ENCODE results near the gene BEAN1.
A peak's percentile ranks its signal among the peaks of the same experiment; 100 is the strongest.
"Not testable (repeated sequence)": the region's sequence is repeated elsewhere in the genome, so short reads cannot be mapped to it uniquely, and the experiment has no call there.

BEAN1 gene

DNA sequence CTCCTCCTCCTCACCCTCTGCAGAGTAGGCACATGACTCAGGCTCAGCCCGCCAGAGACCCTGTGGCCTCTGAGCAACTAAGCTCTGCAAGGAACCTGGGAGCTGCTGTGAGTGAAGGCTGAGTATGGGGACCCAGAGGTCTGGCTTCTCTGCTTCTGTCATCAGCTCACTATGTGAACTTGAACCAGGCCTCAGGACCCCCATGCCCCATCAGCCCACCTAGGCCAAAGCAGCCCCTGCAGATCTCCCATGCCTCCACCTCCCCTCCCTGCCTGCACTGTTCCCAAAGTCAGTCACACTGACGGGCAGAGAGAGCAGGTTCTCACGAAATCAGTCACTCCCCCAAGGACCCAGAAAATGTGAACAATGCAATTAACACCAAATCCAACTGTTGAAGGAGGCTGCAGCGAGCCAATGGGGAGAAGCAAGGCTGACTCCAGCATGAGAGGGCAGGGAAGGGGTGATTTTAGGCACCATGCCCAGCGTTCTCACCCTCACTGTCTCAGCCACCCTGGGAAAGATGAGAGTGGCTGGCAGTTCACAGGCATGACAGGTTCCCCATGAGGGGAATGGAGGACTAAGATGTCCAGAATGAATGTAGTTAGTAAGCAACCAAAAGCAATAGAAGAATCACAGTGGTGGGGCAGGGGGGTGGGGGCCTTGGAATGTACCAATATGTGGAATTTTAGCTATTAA is 60.6 kb downstream of the BEAN1 start:
- H3K27me3 Mint-ChIP-seq = peaks cover 19% of the 10 kb centered on the region
- ATAC-seq = no peak
- H3K9me3 Mint-ChIP-seq = no peaks in the 10 kb centered on the region
- H3K36me3 Mint-ChIP-seq = no peaks in the 10 kb centered on the region
- H3K4me3 Mint-ChIP-seq = no peak overlapping the region
- H3K27ac Mint-ChIP-seq = no peak overlapping the region
- H3K4me1 Mint-ChIP-seq = peaks cover 33% of the 10 kb centered on the region

DNA sequence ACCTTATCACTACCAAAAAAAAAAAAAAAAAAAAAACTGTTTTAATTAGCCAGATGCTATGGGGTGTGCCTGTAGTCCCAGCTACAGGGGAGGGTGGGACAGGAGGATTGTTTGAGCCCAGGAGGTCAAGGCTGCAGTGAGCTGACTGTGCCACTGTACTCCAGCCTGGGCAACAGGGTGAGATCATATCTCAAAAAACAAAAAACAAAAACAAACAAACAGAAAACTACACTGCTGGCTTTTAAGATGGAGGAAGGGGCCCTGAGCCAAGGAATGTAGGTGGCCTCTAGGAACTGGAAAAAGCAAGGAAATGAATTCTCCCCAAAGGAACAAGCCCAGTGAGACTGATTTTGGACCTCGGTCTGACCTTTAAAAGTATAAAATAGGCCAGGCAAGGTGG is 61.4 kb downstream of the BEAN1 start:
- no peaks in the 10 kb centered on the region for H3K9me3 Mint-ChIP-seq
- no peaks in the 10 kb centered on the region for H3K36me3 Mint-ChIP-seq
- H3K27me3 Mint-ChIP-seq = peaks cover 27% of the 10 kb centered on the region
- no peak for ATAC-seq
- H3K4me1 Mint-ChIP-seq = peaks cover 28% of the 10 kb centered on the region
- no peak overlapping the region for H3K4me3 Mint-ChIP-seq
- no peak overlapping the region for H3K27ac Mint-ChIP-seq

DNA sequence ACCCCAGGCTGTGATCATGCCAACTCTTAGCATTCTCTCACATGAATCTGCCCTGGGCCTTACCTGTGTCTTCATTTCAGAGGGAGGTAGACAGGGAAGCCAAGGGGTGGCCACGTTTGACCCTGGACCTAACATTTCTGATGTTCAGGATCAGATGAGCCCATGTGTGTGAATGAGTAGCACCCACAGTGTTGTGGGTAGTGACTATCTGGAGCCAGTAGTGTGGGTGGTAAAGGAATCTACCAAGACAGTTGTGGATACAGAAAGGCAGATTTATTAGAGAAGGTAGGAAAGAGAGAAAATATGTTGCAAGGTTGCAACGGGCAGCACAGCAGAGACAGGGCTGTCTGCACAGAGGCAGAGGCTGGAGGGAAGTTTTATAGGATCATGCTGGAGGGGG is 62.3 kb downstream of the BEAN1 start:
- Mint-ChIP-seq H3K4me1 (peaks cover 20% of the 10 kb centered on the region), H3K27ac (no peak overlapping the region)

DNA sequence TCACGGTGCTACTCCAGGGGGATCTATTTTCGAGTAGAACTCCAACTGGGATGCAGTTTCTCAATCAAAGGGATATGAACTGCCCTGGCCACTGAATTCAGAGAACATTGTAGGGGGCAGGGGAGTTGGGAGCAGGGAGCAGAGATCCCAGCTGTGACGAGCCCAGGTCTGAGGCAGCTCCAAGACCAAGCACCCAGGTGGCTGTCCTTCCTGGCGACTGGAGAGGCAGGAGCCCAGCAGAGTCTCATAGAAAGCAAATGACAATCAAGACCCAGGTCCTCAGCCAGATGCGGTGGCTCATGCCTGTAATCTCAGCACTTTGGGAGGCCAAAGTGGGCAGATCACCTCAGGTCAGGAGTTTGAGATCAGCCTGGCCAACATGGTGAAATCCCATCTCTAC is 62.7 kb downstream of the BEAN1 start:
- no peak overlapping the region for H3K27ac Mint-ChIP-seq
- no peaks in the 10 kb centered on the region for H3K9me3 Mint-ChIP-seq
- H3K36me3 Mint-ChIP-seq = no peaks in the 10 kb centered on the region
- no peak for ATAC-seq
- peaks cover 18% of the 10 kb centered on the region for H3K4me1 Mint-ChIP-seq
- H3K4me3 Mint-ChIP-seq = no peak overlapping the region
- peaks cover 27% of the 10 kb centered on the region for H3K27me3 Mint-ChIP-seq

More for the DNA sequence above, 62.3 kb downstream of the BEAN1 start:
- no peaks in the 10 kb centered on the region for H3K36me3 Mint-ChIP-seq
- no peak for ATAC-seq
- H3K27me3 Mint-ChIP-seq = peaks cover 31% of the 10 kb centered on the region
- no peak overlapping the region for H3K4me3 Mint-ChIP-seq
- H3K9me3 Mint-ChIP-seq = no peaks in the 10 kb centered on the region

DNA sequence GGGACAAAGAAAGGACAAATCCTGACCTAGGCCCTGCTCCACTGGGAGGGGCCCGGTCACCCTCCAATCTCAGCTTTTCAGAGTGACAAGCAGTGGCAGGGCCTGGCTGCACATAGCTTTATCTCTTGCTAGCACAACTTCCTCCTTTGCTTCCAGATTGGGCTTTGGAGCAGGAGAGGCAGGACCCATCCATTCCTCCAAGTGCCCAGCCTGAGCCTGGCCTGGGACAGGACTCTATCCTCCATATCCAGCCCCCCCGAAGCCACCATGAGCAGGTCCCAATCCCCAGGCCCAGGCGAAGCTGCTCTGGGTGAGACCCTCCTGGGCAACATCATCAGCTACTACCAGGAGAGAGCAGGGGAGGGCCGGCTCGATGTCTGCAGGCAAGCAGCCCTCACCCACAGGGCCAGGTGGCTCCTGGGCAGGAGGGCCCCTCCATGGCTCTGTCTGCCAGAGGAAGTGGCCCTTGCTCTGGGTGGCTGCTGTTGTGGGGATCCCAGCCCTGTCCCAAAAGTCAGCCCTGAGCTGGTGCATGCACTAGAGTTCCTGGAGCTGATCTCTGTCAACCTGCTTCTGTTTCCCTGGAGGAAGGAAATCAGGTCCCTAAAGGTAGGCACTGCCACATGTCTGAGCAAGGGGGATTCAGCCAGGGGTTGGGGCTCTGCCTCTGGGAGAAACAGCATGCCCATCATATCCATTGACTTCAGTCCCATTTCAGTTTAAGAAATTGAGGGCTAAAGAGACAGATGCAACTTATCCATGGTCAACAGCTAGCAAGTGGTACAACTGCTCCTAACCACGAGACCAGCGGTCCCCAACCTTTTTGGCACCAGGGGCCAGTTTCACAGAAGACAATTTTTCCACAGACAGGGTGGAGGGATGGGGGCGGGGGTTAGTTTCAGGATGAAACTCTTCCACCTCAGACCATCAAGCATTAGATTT is 64.0 kb downstream of the BEAN1 start:
- peaks cover 27% of the 10 kb centered on the region for H3K27me3 Mint-ChIP-seq
- peak; percentile 48 for ATAC-seq
- no peak overlapping the region for H3K27ac Mint-ChIP-seq
- H3K36me3 Mint-ChIP-seq = no peaks in the 10 kb centered on the region
- peaks cover 12% of the 10 kb centered on the region for H3K4me1 Mint-ChIP-seq
- no peak overlapping the region for H3K4me3 Mint-ChIP-seq
- peaks cover 3% of the 10 kb centered on the region for H3K9me3 Mint-ChIP-seq

DNA sequence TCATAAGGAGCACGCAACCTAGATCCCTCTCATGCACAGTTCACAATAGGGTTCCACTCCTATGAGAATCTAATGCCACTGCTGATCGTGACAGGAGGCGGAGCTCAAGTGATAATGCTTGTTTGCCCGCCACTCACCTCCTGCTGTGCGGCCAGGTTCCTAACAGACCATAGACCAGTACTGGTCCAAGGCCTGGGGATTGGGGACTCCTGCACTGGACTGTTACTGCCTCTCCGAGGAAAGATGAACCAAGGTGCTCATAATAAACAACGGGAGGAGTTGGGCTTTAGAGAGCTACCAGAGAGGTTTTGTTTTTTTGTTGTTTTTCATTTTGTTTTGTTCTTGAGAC is 64.6 kb downstream of the BEAN1 start:
- H3K36me3 Mint-ChIP-seq = no peaks in the 10 kb centered on the region
- H3K27me3 Mint-ChIP-seq = peaks cover 27% of the 10 kb centered on the region
- H3K9me3 Mint-ChIP-seq = peaks cover 3% of the 10 kb centered on the region
- H3K4me1 Mint-ChIP-seq = peaks cover 12% of the 10 kb centered on the region
- no peak overlapping the region for H3K27ac Mint-ChIP-seq
- H3K4me3 Mint-ChIP-seq = no peak overlapping the region
- ATAC-seq = no peak

DNA sequence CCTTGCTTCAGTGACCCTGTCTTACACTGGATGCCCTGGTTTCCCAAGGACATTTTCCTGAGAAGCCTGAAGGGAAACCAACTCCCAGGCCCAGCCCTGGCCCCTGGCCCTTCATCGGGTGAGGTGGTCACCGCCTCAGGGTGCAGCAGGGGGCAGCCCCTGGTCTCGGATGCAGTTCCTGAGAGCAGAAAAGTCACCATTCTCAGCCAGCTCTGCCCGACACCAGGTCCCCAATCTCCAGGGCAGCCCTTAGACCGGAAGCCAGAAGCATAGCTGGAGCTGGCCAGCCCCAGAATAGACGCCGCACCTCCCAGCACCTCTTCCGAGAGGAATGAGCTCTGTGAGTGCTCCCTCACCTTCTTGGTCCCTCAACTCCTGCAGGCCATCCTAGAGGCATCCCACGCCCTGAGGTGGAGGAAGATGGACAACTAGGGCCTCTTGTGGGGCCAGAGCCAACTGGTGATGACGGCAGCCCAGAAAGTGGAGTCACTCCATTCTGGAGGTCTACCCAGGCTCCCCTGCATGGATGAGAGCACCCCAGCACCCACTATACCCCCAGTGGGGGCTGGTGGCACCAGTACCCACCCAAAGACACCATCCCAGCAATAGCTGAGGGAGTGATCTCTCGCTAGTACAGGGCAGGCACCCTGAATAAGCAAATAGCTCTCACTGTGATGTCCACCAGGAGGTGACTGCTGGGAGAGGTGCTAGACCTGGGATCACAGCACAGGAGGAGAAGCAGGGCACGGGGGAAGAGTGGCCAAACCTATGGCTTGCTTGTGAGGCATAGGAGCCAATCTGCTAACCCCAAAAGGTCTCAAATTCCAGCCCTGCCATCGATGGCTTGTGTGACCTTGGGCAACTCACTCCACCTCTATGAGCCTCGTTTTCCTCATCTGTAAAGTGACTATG is 66.7 kb downstream of the BEAN1 start:
- H3K9me3 Mint-ChIP-seq = peaks cover 3% of the 10 kb centered on the region
- peaks cover 12% of the 10 kb centered on the region for H3K4me1 Mint-ChIP-seq
- H3K36me3 Mint-ChIP-seq = no peaks in the 10 kb centered on the region

DNA sequence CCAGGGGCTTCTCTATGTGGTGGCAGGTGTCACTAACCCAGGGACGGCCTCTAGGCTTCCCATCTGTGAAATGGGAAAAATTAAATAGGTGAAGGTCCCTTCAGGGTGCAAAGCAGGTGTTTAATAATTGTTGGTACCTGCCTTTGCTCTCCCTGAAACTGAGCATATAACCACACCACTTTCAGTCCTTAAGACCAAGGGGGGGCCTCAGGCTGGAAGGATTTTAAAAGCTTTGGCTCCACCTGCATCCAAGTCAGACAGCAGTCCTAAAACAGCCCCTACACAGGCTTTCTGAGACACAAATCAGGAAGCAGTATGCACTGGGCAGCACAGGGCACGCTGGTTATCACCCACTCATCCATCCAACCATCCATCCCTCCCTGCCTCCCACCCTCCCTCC is 67.8 kb downstream of the BEAN1 start:
- H3K9me3 Mint-ChIP-seq = peaks cover 3% of the 10 kb centered on the region
- no peak for ATAC-seq
- H3K4me3 Mint-ChIP-seq = no peak overlapping the region
- H3K4me1 Mint-ChIP-seq = peaks cover 12% of the 10 kb centered on the region
- peaks cover 27% of the 10 kb centered on the region for H3K27me3 Mint-ChIP-seq
- H3K27ac Mint-ChIP-seq = no peak overlapping the region
- no peaks in the 10 kb centered on the region for H3K36me3 Mint-ChIP-seq

More for the DNA sequence above, 66.7 kb downstream of the BEAN1 start:
- Mint-ChIP-seq H3K27ac (no peak overlapping the region), H3K4me3 (no peak overlapping the region), H3K27me3 (peaks cover 27% of the 10 kb centered on the region)
- no peak for ATAC-seq

DNA sequence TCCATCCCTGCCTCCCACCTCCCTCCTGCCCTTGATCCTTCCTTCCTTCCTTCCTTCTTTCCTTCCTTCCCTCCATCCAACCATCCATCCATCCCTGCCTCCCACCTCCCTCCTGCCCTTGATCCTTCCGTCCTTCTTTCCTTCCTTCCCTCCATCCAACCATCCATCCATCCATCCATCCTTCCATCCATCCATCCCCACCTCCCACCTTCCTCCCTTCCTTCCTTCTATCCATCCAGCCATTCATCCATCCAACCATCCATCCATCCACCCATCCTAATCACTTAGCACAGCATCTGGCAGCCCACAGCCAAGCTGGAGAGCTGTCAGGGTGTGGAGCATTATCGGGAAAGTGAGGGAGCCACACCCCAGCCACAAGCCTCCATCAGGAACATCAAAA is 68.3 kb downstream of the BEAN1 start:
- Mint-ChIP-seq H3K4me3 (no peak overlapping the region), H3K4me1 (peaks cover 11% of the 10 kb centered on the region), H3K27ac (no peak overlapping the region), H3K9me3 (peaks cover 3% of the 10 kb centered on the region), H3K27me3 (peaks cover 27% of the 10 kb centered on the region), H3K36me3 (no peaks in the 10 kb centered on the region)
- ATAC-seq = no peak

DNA sequence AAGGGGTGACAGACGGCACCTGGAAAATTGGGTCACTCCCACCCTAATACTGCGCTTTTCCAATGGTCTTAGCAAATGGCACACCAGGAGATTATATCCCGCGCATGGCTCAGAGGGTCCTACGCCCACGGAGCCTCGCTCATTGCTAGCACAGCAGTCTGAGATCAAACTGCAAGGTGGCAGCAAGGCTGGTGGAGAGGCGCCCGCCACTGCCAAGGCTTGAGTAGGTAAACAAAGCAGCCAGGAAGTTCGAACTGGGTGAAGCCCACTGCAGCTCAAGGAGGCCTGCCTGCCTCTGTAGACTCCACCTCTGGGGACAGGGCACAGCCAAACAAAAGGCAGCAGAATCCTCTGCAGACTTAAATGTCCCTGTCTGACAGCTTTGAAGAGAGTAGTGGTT is 69.1 kb downstream of the BEAN1 start:
- not testable (repeated sequence) for H3K4me1 Mint-ChIP-seq, H3K9me3 Mint-ChIP-seq, H3K27ac Mint-ChIP-seq, H3K4me3 Mint-ChIP-seq, H3K36me3 Mint-ChIP-seq, ATAC-seq
- peaks cover 27% of the 10 kb centered on the region for H3K27me3 Mint-ChIP-seq

DNA sequence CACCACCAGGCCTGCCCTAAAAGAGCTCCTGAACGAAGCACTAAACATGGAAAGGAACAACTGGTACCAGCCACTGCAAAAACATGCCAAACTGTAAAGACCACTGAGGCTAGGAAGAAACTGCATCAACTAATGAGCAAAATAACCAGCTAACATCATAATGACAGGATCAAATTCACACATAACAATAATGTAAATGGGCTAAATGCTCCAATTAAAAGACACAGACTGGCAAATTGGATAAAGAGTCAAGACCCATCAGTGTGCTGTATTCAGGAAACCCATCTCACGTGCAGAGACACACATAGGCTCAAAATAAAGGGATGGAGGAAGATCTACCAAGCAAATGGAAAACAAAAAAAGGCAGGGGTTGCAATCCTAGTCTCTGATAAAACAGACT is 70.8 kb downstream of the BEAN1 start:
- H3K27me3 Mint-ChIP-seq = peaks cover 24% of the 10 kb centered on the region
- not testable (repeated sequence) for H3K4me1 Mint-ChIP-seq, H3K36me3 Mint-ChIP-seq

DNA sequence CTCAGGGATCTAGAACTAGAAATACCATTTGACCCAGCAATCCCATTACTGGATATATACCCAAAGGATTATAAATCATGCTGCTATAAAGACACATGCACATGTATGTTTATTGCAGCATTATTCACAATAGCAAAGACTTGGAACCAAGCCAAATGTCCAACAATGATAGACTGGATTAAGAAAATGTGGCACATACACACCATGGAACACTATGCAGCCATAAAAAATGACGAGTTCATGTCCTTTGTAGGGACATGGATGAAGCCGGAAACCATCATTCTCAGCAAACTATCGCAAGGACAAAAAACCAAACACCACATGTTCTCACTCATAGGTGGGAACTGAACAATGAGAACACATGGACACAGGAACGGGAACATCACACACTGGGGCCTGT is 74.5 kb downstream of the BEAN1 start:
- ATAC-seq, H3K27me3 Mint-ChIP-seq, H3K4me3 Mint-ChIP-seq, H3K36me3 Mint-ChIP-seq, H3K9me3 Mint-ChIP-seq, H3K27ac Mint-ChIP-seq, H3K4me1 Mint-ChIP-seq: not testable (repeated sequence)

More for the DNA sequence above, 70.8 kb downstream of the BEAN1 start:
- H3K9me3 Mint-ChIP-seq, H3K4me3 Mint-ChIP-seq, ATAC-seq, H3K27ac Mint-ChIP-seq: not testable (repeated sequence)

DNA sequence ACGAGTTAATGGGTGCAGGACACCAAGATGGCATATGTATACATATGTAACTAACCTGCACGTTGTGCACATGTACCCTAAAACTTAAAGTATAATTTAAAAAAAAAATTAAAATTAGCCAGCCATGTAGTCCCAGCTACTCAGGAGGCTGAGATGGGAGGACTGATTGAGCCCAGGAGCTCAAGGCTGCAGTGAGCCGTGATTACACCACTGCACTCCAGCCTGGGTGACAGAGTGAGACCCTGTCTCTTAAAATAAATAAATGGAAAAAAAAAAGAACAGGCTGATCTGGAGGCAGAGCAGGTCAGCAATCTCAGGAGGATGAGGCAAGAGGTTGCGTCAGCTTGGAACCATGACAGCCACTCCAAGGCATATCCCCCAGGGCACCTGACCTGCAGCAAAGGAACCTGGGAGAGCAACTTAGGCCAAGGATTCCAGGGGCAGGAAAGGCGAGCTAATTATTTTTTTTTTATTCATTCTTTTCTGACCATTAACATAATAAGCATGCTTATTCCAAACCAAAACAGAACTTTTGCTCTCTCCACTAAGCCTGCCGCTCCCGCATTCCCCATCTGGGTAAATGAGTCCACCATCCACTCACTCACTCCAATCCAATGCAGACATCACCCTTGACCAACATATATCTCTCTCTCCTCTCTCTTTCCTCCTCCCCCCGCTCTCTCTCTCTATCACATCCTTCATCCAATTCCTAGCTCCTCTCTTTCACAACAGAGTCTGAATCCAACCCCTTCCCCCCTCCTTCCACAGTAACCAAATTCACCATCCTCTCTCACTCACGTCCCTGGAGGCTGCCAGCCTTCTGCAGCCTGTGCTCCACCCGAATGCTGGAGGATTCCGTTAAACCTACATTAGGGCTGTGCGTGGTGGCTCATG is 75.2 kb downstream of the BEAN1 start:
- Mint-ChIP-seq H3K9me3 (no peaks in the 10 kb centered on the region), H3K4me3 (no peak overlapping the region), H3K4me1 (peaks cover 10% of the 10 kb centered on the region), H3K27ac (no peak overlapping the region), H3K36me3 (no peaks in the 10 kb centered on the region), H3K27me3 (no peaks in the 10 kb centered on the region)
- ATAC-seq = no peak

DNA sequence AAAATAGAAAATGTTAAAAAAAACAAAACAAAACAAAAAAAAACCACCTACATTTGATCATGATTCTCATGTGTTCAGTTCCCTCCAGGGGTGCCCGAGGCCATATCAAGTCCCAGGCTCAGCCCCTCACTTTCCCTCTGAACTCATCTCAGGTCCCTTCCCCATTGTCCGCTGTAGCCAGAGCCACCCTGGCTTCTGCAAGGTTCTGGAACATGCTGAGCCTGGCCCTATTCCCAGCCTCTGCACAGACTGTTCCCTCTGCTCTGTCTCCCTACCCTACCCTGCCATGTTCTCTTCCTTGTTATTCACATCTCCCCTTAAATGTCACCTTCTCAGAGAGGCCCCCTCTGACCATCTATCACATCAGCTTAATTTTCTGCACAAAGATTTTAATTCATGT is 75.9 kb downstream of the BEAN1 start:
- Mint-ChIP-seq H3K36me3 (no peaks in the 10 kb centered on the region), H3K4me3 (no peak overlapping the region), H3K27ac (no peak overlapping the region), H3K4me1 (peaks cover 17% of the 10 kb centered on the region), H3K27me3 (no peaks in the 10 kb centered on the region), H3K9me3 (no peaks in the 10 kb centered on the region)
- no peak for ATAC-seq
